Right lobe of liver (tissue), 4 donors: ENCODE measurements around the gene TACC3.

ENCODE experiments used
- POLR2A ChIP-seq: fragments of 450-650 bp; IDR thresholded peaks from one replicate; pipeline ENCODE4 v1.6.1; 2017; ENCODE audit warnings: antibody characterized with exemption, mild to moderate bottlenecking
- TF ChIP-seq, protein P1 (sequence below), 4 donors: fragments of 200-600 bp in 3 of 4; fragments of 450-650 bp in 1 of 4; IDR thresholded peaks; one replicate each; pipeline versions ENCODE4 v1.5.1 to v1.8.0; 2016 to 2022; ENCODE audit warnings: antibody characterized with exemption in 4 of 4, mild to moderate bottlenecking in 2 of 4
- donor health status: DM: no; HTN: no; CAD: no.
- donor health status: DM: no; HTN: no; CAD: no.
- donor health status: DM: no; HTN: yes; CAD: no.

DNA sequence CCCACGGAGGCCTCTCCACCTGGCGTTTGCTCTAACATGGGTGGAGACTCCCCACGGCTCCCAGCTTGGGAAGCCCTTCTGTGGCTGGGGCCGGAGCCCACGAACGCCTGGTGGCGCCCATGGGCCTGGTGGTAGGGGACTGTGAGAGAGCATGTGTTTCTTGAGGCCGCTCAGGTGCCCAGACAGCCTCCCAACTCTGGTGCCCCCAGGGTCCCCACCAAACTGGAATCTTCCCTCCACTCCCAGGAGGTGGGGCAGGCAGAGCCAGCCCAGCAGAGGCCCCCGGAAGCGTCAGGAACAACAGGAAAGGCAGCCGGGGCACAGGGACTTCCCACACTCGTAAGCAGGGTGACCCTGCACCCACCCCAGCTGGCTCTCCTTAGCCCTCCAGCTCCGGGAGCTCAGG is 38.5 kb downstream of the TACC3 start:
- TF ChIP-seq, protein P1, sequence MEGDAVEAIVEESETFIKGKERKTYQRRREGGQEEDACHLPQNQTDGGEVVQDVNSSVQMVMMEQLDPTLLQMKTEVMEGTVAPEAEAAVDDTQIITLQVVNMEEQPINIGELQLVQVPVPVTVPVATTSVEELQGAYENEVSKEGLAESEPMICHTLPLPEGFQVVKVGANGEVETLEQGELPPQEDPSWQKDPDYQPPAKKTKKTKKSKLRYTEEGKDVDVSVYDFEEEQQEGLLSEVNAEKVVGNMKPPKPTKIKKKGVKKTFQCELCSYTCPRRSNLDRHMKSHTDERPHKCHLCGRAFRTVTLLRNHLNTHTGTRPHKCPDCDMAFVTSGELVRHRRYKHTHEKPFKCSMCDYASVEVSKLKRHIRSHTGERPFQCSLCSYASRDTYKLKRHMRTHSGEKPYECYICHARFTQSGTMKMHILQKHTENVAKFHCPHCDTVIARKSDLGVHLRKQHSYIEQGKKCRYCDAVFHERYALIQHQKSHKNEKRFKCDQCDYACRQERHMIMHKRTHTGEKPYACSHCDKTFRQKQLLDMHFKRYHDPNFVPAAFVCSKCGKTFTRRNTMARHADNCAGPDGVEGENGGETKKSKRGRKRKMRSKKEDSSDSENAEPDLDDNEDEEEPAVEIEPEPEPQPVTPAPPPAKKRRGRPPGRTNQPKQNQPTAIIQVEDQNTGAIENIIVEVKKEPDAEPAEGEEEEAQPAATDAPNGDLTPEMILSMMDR (IDR thresholded peaks at IDR 0.05) = no peak
- TF ChIP-seq POLR2A = no peak
